Mononuclear cell (primary cell): ENCODE results near the gene MX2. TPM values are rescaled to one million over a fixed set of nuclear protein-coding genes. Genes with fewer than 3 reads are reported as not detected.
"Not testable (repeated sequence)": the region's sequence is repeated elsewhere in the genome, so short reads cannot be mapped to it uniquely, and the experiment has no call there.

Experiments
- H3K27me3 ChIP-seq: 2 replicates; pipeline ENCODE4 v1.6.0; 2011; ENCODE audit warnings: low read length, control low read depth; ENCODE audit not compliant: insufficient read depth
- H3K4me1 ChIP-seq: 2 replicates; pipeline ENCODE4 v1.5.1; 2011; ENCODE audit warnings: mild to moderate bottlenecking, low read length, control low read depth; ENCODE audit not compliant: insufficient read depth
- H3K4me3 ChIP-seq: 2 replicates; pipeline ENCODE4 v1.5.1; 2011; ENCODE audit warnings: mild to moderate bottlenecking, low read length, moderate library complexity
- H3K9me3 ChIP-seq: 2 replicates; pipeline ENCODE4 v1.5.1; 2011; ENCODE audit warnings: low read depth, mild to moderate bottlenecking, control low read depth, low read length
- total RNA-seq: library from RNA; depleted of rRNA; stranded (reverse); fragments of >200 nt; gene quantifications from one replicate; pipeline ENCODE4 v1.2.3, GENCODE V29; 2012

The MX2 gene, protein sequence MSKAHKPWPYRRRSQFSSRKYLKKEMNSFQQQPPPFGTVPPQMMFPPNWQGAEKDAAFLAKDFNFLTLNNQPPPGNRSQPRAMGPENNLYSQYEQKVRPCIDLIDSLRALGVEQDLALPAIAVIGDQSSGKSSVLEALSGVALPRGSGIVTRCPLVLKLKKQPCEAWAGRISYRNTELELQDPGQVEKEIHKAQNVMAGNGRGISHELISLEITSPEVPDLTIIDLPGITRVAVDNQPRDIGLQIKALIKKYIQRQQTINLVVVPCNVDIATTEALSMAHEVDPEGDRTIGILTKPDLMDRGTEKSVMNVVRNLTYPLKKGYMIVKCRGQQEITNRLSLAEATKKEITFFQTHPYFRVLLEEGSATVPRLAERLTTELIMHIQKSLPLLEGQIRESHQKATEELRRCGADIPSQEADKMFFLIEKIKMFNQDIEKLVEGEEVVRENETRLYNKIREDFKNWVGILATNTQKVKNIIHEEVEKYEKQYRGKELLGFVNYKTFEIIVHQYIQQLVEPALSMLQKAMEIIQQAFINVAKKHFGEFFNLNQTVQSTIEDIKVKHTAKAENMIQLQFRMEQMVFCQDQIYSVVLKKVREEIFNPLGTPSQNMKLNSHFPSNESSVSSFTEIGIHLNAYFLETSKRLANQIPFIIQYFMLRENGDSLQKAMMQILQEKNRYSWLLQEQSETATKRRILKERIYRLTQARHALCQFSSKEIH
- 32.6 TPM for total RNA-seq

DNA sequence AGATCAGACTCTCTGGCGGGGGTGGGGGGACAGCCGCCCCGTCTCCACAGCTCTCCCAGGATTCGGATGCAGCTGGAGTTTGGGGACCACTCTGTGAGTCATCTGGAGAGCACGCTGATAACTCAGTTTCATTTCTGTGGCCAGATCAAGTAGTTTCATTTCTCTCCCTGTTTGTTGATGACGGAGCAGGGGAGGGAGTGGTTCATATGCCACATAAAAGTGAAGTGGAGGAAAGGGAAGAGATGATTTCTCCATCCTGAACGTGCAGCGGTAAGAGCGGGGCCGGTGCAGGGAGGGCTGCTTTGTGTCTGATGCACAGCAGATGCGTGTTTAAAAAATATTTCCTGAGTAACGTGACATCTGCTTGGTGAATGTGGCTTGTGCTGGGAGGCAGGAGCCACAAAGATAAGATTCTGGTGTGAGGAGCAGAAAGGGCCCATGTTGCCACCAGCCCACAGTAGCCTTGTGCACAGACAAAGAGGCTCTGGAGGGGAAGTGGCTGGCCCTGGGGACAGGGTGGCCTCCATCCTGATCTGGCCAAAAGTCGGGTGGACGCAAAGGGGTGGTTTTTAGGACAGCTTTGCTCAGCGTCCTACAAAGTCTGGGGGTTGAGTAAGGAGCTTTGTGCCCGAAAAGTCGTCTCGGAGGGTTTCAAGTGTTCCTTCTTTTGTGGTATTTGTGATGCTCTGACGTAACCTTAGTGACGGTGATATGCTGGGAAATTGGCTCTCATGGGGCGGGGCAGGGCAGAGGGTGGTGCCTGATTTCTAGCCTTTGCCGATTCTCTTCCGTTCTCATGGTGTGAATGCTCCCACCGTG lies at the start of gene MX2:
Gene MX2 (plus strand): TSS at position 242 of the 819 bp plus-strand sequence. CDS start 14,880 bp downstream, outside the sequence.
- H3K4me3 ChIP-seq, result peak within 1 kb of the TSS; percentile 64
- no peaks in the 10 kb centered on the region for H3K9me3 ChIP-seq
- no peaks in the 10 kb centered on the region for H3K27me3 ChIP-seq
- peaks cover 55% of the 10 kb centered on the region for H3K4me1 ChIP-seq

DNA sequence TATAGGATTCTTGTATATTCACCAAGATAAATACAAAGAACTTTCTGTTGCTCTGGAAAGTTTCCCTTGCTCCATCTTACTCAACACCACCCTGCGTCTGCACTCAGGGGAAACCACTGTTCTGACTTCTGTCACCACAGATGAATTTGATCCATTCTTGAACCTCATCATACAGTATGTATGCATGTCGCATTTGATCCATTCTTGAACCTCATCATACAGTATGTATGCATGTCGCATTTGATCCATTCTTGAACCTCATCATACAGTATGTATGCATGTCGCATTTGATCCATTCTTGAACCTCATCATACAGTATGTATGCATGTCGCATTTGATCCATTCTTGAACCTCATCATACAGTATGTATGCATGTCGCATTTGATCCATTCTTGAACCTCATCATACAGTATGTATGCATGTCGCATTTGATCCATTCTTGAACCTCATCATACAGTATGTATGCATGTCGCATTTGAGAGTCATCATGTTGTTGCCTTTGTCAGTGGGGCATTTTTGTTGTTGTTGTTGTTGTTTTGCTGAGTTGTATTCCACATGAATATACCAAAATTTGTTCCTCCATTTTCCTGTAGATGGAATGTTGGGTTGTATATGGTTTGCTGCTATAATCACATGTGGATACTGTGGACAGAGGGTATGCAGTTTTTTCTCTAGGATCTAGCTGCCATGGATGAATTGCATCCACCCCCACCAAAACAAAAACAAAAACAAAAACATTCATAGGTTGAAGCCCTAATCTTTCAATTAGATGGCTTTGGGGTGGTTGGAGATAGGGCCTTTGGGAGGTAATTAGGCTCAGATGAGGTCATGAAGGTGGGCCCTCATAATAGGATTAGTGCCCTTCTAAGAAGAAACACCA lies 48.3 kb upstream of the MX2 start:
- not testable (repeated sequence) for H3K4me1 ChIP-seq, H3K4me3 ChIP-seq, H3K9me3 ChIP-seq
- H3K27me3 ChIP-seq, result peaks cover 41% of the 10 kb centered on the region

- Histone ChIP-seq H3K4me1 (no peaks in the 10 kb centered on the region), H3K9me3 (no peaks in the 10 kb centered on the region), H3K27me3 (peaks cover 39% of the 10 kb centered on the region), H3K4me3 (no peak overlapping the region)
These were observed 46.1 kb upstream of the MX2 start for GRCh38 chr21:41315726-41316125.

GRCh38 chr21:41316200-41317062 lies 45.4 kb upstream of the MX2 start, which contains the start of gene FAM3B:
Gene FAM3B (plus strand): TSS chr21:41316801. CDS start chr21:41316880, 79 bp downstream.
- H3K4me1 ChIP-seq, result no peaks in the 10 kb centered on the region
- H3K4me3 ChIP-seq, result no peak within 1 kb of the TSS
- H3K9me3 ChIP-seq, result no peaks in the 10 kb centered on the region
- H3K27me3 ChIP-seq, result peaks cover 39% of the 10 kb centered on the region

DNA sequence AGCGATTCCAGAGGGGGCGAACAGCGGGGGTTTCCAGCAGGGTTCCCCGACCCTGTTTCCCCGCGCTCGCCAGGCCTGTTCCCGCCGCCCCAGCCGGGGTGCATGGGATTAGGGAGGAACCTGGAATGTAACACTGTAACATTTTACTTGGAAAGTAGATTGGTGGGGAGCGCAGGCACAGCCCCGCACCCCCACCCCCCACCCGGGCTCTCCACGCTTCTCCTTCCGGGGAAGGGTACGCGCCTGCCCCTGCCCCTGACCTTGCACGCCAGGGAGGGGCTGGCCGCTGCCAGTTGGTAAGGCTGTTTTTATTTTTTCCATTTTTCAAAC lies 44.8 kb upstream of the MX2 start:
- no peak overlapping the region for H3K4me3 ChIP-seq
- H3K9me3 ChIP-seq, result no peaks in the 10 kb centered on the region
- H3K4me1 ChIP-seq, result no peaks in the 10 kb centered on the region
- peaks cover 39% of the 10 kb centered on the region for H3K27me3 ChIP-seq

GRCh38 chr21:41317458-41317857 lies 44.4 kb upstream of the MX2 start:
- H3K4me1 ChIP-seq, result no peaks in the 10 kb centered on the region
- H3K27me3 ChIP-seq, result peaks cover 39% of the 10 kb centered on the region
- no peaks in the 10 kb centered on the region for H3K9me3 ChIP-seq
- no peak overlapping the region for H3K4me3 ChIP-seq

- no peaks in the 10 kb centered on the region for H3K4me1 ChIP-seq
These were observed 43.6 kb upstream of the MX2 start for GRCh38 chr21:41318218-41318617.

DNA sequence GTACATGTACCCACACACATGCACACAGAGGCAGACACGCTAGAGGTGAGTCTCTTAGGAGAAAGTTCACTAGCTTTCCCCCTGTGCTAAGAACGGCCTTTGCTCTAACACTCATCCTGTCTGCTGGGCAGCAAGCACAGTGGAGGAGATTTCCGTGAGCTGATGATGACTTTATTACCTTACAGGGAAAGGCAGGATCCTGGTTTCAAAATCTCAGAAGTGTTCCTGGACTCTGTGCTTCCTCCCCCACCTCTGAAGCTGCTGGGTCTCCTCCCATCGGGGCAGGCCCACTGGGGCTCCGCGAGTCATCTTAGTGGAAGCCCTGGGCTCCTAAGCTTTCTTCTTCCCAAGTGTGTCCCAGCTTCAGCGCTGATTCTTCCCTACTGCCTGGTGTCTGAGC lies 42.6 kb upstream of the MX2 start:
- no peaks in the 10 kb centered on the region for H3K4me1 ChIP-seq
- H3K9me3 ChIP-seq, result no peaks in the 10 kb centered on the region
- no peak overlapping the region for H3K4me3 ChIP-seq
- peaks cover 34% of the 10 kb centered on the region for H3K27me3 ChIP-seq

More at GRCh38 chr21:41318218-41318617, 43.6 kb upstream of the MX2 start:
- Histone ChIP-seq H3K9me3 (no peaks in the 10 kb centered on the region), H3K27me3 (peaks cover 39% of the 10 kb centered on the region), H3K4me3 (no peak overlapping the region)

- H3K9me3 ChIP-seq, result no peaks in the 10 kb centered on the region
- H3K27me3 ChIP-seq, result peaks cover 14% of the 10 kb centered on the region
- no peak overlapping the region for H3K4me3 ChIP-seq
- no peaks in the 10 kb centered on the region for H3K4me1 ChIP-seq
These were observed 40.5 kb upstream of the MX2 start for GRCh38 chr21:41321211-41321907.

DNA sequence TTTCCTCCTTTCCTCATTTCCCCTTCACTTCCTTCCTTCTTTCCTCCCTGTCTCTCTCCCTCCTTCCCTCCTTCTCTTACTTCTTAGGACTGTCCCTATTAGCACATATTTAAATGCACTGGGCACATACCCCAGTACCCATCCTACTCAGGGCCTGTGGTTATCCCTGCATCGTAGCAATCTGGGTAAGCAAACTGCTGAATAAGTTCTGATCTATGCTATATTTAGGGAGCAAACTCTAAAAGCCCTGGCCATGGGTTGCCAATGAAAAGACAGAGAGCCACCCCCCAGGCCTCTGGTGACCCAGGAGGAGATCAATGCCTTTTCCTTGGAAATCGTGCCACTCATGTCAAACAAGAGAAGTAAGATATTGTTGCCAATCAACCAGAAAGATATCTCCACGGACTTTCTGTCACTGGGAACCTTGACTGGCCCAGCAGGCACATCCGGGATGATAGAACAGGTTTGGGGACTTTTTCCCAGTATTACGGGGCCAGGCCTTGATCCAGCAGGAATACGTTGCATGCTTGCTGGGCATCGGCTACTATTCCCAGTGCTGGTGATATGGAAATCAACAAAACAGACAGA lies 39.8 kb upstream of the MX2 start:
- Histone ChIP-seq H3K4me3 (no peak overlapping the region), H3K27me3 (peaks cover 9% of the 10 kb centered on the region), H3K9me3 (no peaks in the 10 kb centered on the region), H3K4me1 (no peaks in the 10 kb centered on the region)

DNA sequence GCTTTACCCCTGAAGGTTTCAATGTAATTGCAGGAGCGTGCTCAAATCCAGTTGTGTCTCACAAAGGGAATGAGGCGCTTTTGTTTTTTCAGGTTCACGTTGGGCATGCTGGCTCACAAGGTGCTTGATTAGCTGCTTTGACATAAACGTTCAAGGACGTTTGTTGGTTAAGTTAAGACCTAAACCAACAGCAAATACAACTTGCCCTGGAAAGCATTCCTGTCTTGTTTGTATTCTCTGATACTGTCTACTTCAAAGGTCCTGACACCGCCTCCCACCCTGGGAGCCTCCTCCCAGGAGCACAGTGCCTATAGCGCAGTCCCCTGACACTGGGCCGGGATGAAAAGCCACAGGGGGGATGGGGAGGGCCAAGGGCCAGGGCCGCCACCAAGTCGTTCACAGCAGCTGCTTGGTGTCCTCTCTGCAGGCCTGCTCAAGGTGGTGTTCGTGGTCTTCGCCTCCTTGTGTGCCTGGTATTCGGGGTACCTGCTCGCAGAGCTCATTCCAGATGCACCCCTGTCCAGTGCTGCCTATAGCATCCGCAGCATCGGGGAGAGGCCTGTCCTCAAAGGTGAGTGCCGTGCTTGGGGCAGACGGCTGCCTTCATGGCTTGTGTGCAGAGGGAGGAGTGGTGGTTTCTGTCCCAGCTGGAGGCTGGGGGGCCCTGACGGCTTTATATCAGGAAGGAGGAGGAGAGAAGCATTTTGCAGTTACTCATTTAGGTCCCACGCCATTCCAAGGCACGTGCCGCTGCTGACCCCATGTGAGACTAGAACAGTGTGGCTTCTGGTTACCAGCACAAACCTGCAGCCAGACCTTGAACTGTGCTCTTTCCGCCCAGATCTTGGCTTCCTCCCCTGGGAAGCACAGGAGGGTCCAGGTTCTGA lies 39.1 kb upstream of the MX2 start:
- Histone ChIP-seq H3K4me3 (no peak overlapping the region), H3K27me3 (peaks cover 2% of the 10 kb centered on the region), H3K9me3 (no peaks in the 10 kb centered on the region), H3K4me1 (no peaks in the 10 kb centered on the region)
